ENCODE data around the gene VSIG10L2. TPM values are rescaled to one million over a fixed set of nuclear protein-coding genes. Genes with fewer than 3 reads are reported as not detected.

Gene VSIG10L2
- total RNA-seq, 1 donor from 2014 or later = 28.2 TPM

GRCh38 chr11:125943661-125944349, 2.0 kb upstream of the VSIG10L2 start:
- intact Hi-C loops (cut with DNase I) = no loop called here
- peak; percentile 69 to 79 for DNase-seq (ENCODE audit: extremely low spot score in 2 of 2)
- Histone ChIP-seq H3K9me3 (no peaks in the 10 kb centered on the region), H3K27ac (no peak overlapping the region), H3K36me3 (no peaks in the 10 kb centered on the region), H3K27me3 (no peaks in the 10 kb centered on the region), H3K4me1 (peaks cover 8% of the 10 kb centered on the region), H3K4me3 (no peak overlapping the region)
- TF ChIP-seq CTCF (IDR thresholded peaks at IDR 0.05) (no peak), POLR2A (IDR thresholded peaks at IDR 0.05) (no peak), POLR2AphosphoS5 (IDR thresholded peaks at IDR 0.05; ENCODE audit: insufficient read depth in 1 of 2, low read depth in 1 of 2) (no peak)

GRCh38 chr11:125944350-125945010, 1.4 kb upstream of the VSIG10L2 start:
- Histone ChIP-seq H3K27me3 (no peaks in the 10 kb centered on the region), H3K4me1 (peaks cover 1% of the 10 kb centered on the region), H3K36me3 (no peaks in the 10 kb centered on the region), H3K4me3 (no peak overlapping the region), H3K9me3 (no peaks in the 10 kb centered on the region), H3K27ac (no peak overlapping the region)
- peak; percentile 77 to 79 for DNase-seq (ENCODE audit: extremely low spot score in 2 of 2)
- TF ChIP-seq POLR2A (IDR thresholded peaks at IDR 0.05) = no peak
- no peak for TF ChIP-seq POLR2AphosphoS5 (IDR thresholded peaks at IDR 0.05; ENCODE audit: insufficient read depth in 1 of 2, low read depth in 1 of 2)
- TF ChIP-seq CTCF (IDR thresholded peaks at IDR 0.05) = no peak
- intact Hi-C loops (cut with DNase I) = no loop called here

GRCh38 chr11:125945011-125945796, 640 bp upstream of the VSIG10L2 start:
- intact Hi-C loops (cut with DNase I) = no loop called here
- DNase-seq (ENCODE audit: extremely low spot score in 2 of 2) = peak in 1 of 2 donors; percentile 56
- no peaks in the 10 kb centered on the region for H3K4me1 ChIP-seq
- no peaks in the 10 kb centered on the region for H3K9me3 ChIP-seq
- no peaks in the 10 kb centered on the region for H3K36me3 ChIP-seq
- no peak overlapping the region for H3K27ac ChIP-seq
- TF ChIP-seq POLR2AphosphoS5 (IDR thresholded peaks at IDR 0.05; ENCODE audit: insufficient read depth in 1 of 2, low read depth in 1 of 2) (no peak), POLR2A (IDR thresholded peaks at IDR 0.05) (no peak), CTCF (IDR thresholded peaks at IDR 0.05) (no peak)
- no peaks in the 10 kb centered on the region for H3K27me3 ChIP-seq
- no peak overlapping the region for H3K4me3 ChIP-seq

- TF ChIP-seq POLR2A (IDR thresholded peaks at IDR 0.05) (no peak), CTCF (IDR thresholded peaks at IDR 0.05) (no peak), POLR2AphosphoS5 (IDR thresholded peaks at IDR 0.05; ENCODE audit: insufficient read depth in 1 of 2, low read depth in 1 of 2) (no peak)
- no peak overlapping the region for H3K27ac ChIP-seq
- H3K4me1 ChIP-seq = peaks cover 15% of the 10 kb centered on the region
- H3K36me3 ChIP-seq = no peaks in the 10 kb centered on the region
- DNase-seq (ENCODE audit: extremely low spot score in 2 of 2) = peak; percentile 74 to 79
- intact Hi-C loops (cut with DNase I) = no loop called here
- no peaks in the 10 kb centered on the region for H3K9me3 ChIP-seq
- no peak overlapping the region for H3K4me3 ChIP-seq
- H3K27me3 ChIP-seq = no peaks in the 10 kb centered on the region
These were observed 1.0 kb downstream of the VSIG10L2 start for GRCh38 chr11:125946712-125947418.

Data from vagina (tissue), 2 donors.